Femur (tissue), 1 donor: ENCODE measurements around the gene ZCCHC24.
"Not testable (repeated sequence)": the region's sequence is repeated elsewhere in the genome, so short reads cannot be mapped to it uniquely, and the experiment has no call there.

ENCODE experiments used
- DNase-seq: peaks from one replicate; pipeline ENCODE4 v3.0.0-alpha.2; 2017

ZCCHC24 gene

GRCh38 chr10:79472449-79472848, 27.0 kb upstream of the ZCCHC24 start:
- no peak for DNase-seq

- no peak for DNase-seq
Observed at GRCh38 chr10:79471776-79472175, 26.4 kb upstream of the ZCCHC24 start.

- no peak for DNase-seq
Observed at GRCh38 chr10:79470096-79470495, 24.7 kb upstream of the ZCCHC24 start.

GRCh38 chr10:79468841-79469585, 23.6 kb upstream of the ZCCHC24 start:
- DNase-seq = no peak

- no peak for DNase-seq
Observed at GRCh38 chr10:79468015-79468560, 22.7 kb upstream of the ZCCHC24 start.

GRCh38 chr10:79465341-79465740, 19.9 kb upstream of the ZCCHC24 start:
- no peak for DNase-seq

GRCh38 chr10:79463578-79464496, 18.4 kb upstream of the ZCCHC24 start:
- DNase-seq = peak; percentile 82

GRCh38 chr10:79460687-79461086, 15.3 kb upstream of the ZCCHC24 start:
- no peak for DNase-seq

GRCh38 chr10:79459243-79459642, 13.8 kb upstream of the ZCCHC24 start:
- DNase-seq = no peak

GRCh38 chr10:79458483-79458882, 13.1 kb upstream of the ZCCHC24 start:
- DNase-seq = no peak

- no peak for DNase-seq
Observed at GRCh38 chr10:79457256-79457785, 11.9 kb upstream of the ZCCHC24 start.

- DNase-seq = no peak
Observed at GRCh38 chr10:79454259-79454658, 8.8 kb upstream of the ZCCHC24 start.

- DNase-seq = no peak
Observed at GRCh38 chr10:79453392-79453791, 8.0 kb upstream of the ZCCHC24 start.

- no peak for DNase-seq
Observed at GRCh38 chr10:79452174-79452611, 6.8 kb upstream of the ZCCHC24 start.

GRCh38 chr10:79451046-79451699, 5.7 kb upstream of the ZCCHC24 start:
- peak; percentile 2 for DNase-seq

- peak; percentile 15 for DNase-seq
Observed at GRCh38 chr10:79449181-79450146, 4.0 kb upstream of the ZCCHC24 start.

- no peak for DNase-seq
Observed at GRCh38 chr10:79448732-79449049, 3.3 kb upstream of the ZCCHC24 start.

- no peak for DNase-seq
Observed at GRCh38 chr10:79447911-79448731, 2.7 kb upstream of the ZCCHC24 start.

GRCh38 chr10:79447249-79447648, 1.8 kb upstream of the ZCCHC24 start:
- not testable (repeated sequence) for DNase-seq

- no peak for DNase-seq
Observed at GRCh38 chr10:79446758-79447084, 1.3 kb upstream of the ZCCHC24 start.
